ENCODE results near the gene COL4A1.

COL4A1 gene

GRCh38 chr13:110278859-110279258 is 28.1 kb downstream of the COL4A1 start:
- DNase-seq (ENCODE audit: low read depth in 2 of 3, low spot score in 2 of 3): no peak

GRCh38 chr13:110277357-110277975 is 29.5 kb downstream of the COL4A1 start:
- DNase-seq (ENCODE audit: low read depth in 2 of 3, low spot score in 2 of 3): no peak

GRCh38 chr13:110276553-110276950 is 30.4 kb downstream of the COL4A1 start:
- no peak for DNase-seq (ENCODE audit: low read depth in 2 of 3, low spot score in 2 of 3)

- DNase-seq (ENCODE audit: low read depth in 2 of 3, low spot score in 2 of 3): no peak
Observed at GRCh38 chr13:110275931-110276552, 30.9 kb downstream of the COL4A1 start.

- DNase-seq (ENCODE audit: low read depth in 2 of 3, low spot score in 2 of 3): no peak
Observed at GRCh38 chr13:110274687-110275086, 32.3 kb downstream of the COL4A1 start.

- no peak for DNase-seq (ENCODE audit: low read depth in 2 of 3, low spot score in 2 of 3)
Observed at GRCh38 chr13:110273254-110273653, 33.7 kb downstream of the COL4A1 start.

- DNase-seq (ENCODE audit: low read depth in 2 of 3, low spot score in 2 of 3): no peak
Observed at GRCh38 chr13:110272651-110273050, 34.3 kb downstream of the COL4A1 start.

GRCh38 chr13:110272227-110272626 is 34.7 kb downstream of the COL4A1 start:
- no peak for DNase-seq (ENCODE audit: low read depth in 2 of 3, low spot score in 2 of 3)

GRCh38 chr13:110271313-110271712 is 35.6 kb downstream of the COL4A1 start:
- no peak for DNase-seq (ENCODE audit: low read depth in 2 of 3, low spot score in 2 of 3)

GRCh38 chr13:110270507-110270906 is 36.5 kb downstream of the COL4A1 start:
- DNase-seq (ENCODE audit: low read depth in 2 of 3, low spot score in 2 of 3): no peak

GRCh38 chr13:110269509-110270185 is 37.3 kb downstream of the COL4A1 start:
- DNase-seq (ENCODE audit: low read depth in 2 of 3, low spot score in 2 of 3): no peak

GRCh38 chr13:110268576-110269185 is 38.3 kb downstream of the COL4A1 start:
- DNase-seq (ENCODE audit: low read depth in 2 of 3, low spot score in 2 of 3): no peak

- DNase-seq (ENCODE audit: low read depth in 2 of 3, low spot score in 2 of 3): no peak
Observed at GRCh38 chr13:110268061-110268460, 38.9 kb downstream of the COL4A1 start.

GRCh38 chr13:110266983-110267382 is 40.0 kb downstream of the COL4A1 start:
- no peak for DNase-seq (ENCODE audit: low read depth in 2 of 3, low spot score in 2 of 3)

GRCh38 chr13:110266431-110266809 is 40.5 kb downstream of the COL4A1 start:
- no peak for DNase-seq (ENCODE audit: low read depth in 2 of 3, low spot score in 2 of 3)

- no peak for DNase-seq (ENCODE audit: low read depth in 2 of 3, low spot score in 2 of 3)
Observed at GRCh38 chr13:110265682-110266430, 41.1 kb downstream of the COL4A1 start.

GRCh38 chr13:110265341-110265681 is 41.6 kb downstream of the COL4A1 start:
- no peak for DNase-seq (ENCODE audit: low read depth in 2 of 3, low spot score in 2 of 3)

- no peak for DNase-seq (ENCODE audit: low read depth in 2 of 3, low spot score in 2 of 3)
Observed at GRCh38 chr13:110264685-110265275, 42.2 kb downstream of the COL4A1 start.

GRCh38 chr13:110263888-110264287 is 43.1 kb downstream of the COL4A1 start:
- no peak for DNase-seq (ENCODE audit: low read depth in 2 of 3, low spot score in 2 of 3)

- no peak for DNase-seq (ENCODE audit: low read depth in 2 of 3, low spot score in 2 of 3)
Observed at GRCh38 chr13:110263404-110263803, 43.6 kb downstream of the COL4A1 start.
